Fibroblast of the aortic adventitia (primary cell): ENCODE results near the gene BEGAIN. TPM values are rescaled to one million over a fixed set of nuclear protein-coding genes. Genes with fewer than 3 reads are reported as not detected.

ENCODE experiments used
- DNase-seq: peaks from one replicate; pipeline ENCODE4 v3.0.0-alpha.2; 2010; ENCODE audit warnings: low read depth
- H3K4me3 ChIP-seq: 2 replicates; pipeline ENCODE4 v1.5.1; 2011; ENCODE audit warnings: low read depth, mild to moderate bottlenecking, control low read depth, low read length, moderate library complexity
- CTCF ChIP-seq: IDR thresholded peaks from 2 replicates; pipeline ENCODE4 v1.5.1; 2011; ENCODE audit warnings: mild to moderate bottlenecking, low read length, control low read depth, inconsistent platforms; ENCODE audit not compliant: insufficient read depth
- total RNA-seq: library from RNA; depleted of rRNA; stranded (reverse); fragments of >200 nt; gene quantifications from 2 replicates; pipeline ENCODE4 v1.2.3, GENCODE V29; 2012; ENCODE audit warnings: low replicate concordance

BEGAIN gene
- total RNA-seq, 1 donor = 0.18 TPM

- TF ChIP-seq CTCF = no peak
- H3K4me3 ChIP-seq = no peak overlapping the region
- no peak for DNase-seq
Measured at GRCh38 chr14:100581228-100582145, 5.7 kb downstream of the BEGAIN start.

GRCh38 chr14:100580316-100581227 is 6.6 kb downstream of the BEGAIN start:
- no peak overlapping the region for H3K4me3 ChIP-seq
- TF ChIP-seq CTCF = no peak
- DNase-seq = no peak

GRCh38 chr14:100578552-100578951 is 8.7 kb downstream of the BEGAIN start:
- TF ChIP-seq CTCF = no peak
- no peak overlapping the region for H3K4me3 ChIP-seq
- no peak for DNase-seq

GRCh38 chr14:100577986-100578431 is 9.2 kb downstream of the BEGAIN start:
- no peak overlapping the region for H3K4me3 ChIP-seq
- no peak for TF ChIP-seq CTCF
- no peak for DNase-seq

GRCh38 chr14:100577321-100577985 is 9.8 kb downstream of the BEGAIN start:
- no peak for TF ChIP-seq CTCF
- no peak for DNase-seq
- H3K4me3 ChIP-seq = no peak overlapping the region
